HG03064 (cell line): ENCODE measurements around the gene TRIM27.
"Not testable (repeated sequence)": the region's sequence is repeated elsewhere in the genome, so short reads cannot be mapped to it uniquely, and the experiment has no call there.

Source experiments
- ATAC-seq: cut with Tn5 transposase; IDR thresholded peaks from one replicate; pipeline ENCODE4 v1.9.1; 2021; ENCODE audit warnings: low read depth; ENCODE audit not compliant: unreplicated experiment

The TRIM27 gene

GRCh38 chr6:28897369-28897745, 26.4 kb downstream of the TRIM27 start:
- no peak for ATAC-seq

- no peak for ATAC-seq
These were observed 27.0 kb downstream of the TRIM27 start for GRCh38 chr6:28896505-28897368.

GRCh38 chr6:28895131-28895812, 28.5 kb downstream of the TRIM27 start:
- peak; percentile 60 for ATAC-seq

DNA sequence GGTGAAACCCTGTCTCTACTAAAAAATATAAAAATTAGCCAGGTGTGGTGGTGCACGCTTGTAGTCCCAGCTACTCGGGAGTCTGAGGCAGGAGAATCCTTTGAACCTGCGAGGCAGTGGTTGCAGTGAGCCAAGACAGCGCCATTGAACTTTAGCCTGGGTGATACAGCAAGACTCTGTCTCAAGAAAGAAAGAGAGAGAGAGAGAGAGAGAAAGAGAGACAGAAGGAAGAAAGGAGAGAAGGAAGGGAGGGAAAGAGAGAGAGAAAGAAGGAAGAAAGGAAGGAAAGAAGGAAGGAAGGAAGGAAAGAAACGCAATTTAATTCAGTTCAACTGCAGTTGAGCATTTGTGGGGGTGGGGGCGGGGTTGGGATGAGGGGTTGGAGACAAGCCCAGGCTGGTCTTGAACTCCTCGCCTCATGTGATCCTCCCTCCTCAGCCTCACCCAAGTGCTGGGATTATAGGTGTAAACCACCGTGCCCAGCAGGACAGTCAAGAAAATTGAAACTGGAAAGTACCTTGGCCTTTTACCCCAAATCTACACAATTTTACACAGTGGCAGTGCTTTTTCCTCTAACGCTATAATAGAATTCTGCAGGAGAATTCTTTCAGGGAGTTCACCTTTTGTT, 30.5 kb downstream of the TRIM27 start:
- no peak for ATAC-seq

GRCh38 chr6:28892525-28892924, 31.3 kb downstream of the TRIM27 start:
- no peak for ATAC-seq

GRCh38 chr6:28887796-28888496, 35.8 kb downstream of the TRIM27 start:
- ATAC-seq, result no peak

DNA sequence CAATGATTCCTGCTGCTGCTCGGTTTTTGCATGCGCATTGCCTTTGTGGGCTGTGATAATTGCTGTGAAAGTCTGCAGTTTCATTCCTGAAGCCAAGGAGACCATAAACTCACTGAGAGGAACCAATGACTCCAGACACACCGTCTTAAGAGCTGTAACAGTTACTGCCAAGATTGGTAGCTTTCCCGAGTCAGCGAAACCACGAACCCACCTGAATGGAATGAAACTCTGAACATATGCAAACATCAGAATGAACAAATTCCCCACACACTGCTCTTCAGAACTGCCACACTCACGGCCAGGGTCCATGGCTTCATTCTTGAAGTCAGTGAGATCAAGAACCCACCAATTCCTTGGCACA, 37.7 kb downstream of the TRIM27 start:
- ATAC-seq, result no peak

DNA sequence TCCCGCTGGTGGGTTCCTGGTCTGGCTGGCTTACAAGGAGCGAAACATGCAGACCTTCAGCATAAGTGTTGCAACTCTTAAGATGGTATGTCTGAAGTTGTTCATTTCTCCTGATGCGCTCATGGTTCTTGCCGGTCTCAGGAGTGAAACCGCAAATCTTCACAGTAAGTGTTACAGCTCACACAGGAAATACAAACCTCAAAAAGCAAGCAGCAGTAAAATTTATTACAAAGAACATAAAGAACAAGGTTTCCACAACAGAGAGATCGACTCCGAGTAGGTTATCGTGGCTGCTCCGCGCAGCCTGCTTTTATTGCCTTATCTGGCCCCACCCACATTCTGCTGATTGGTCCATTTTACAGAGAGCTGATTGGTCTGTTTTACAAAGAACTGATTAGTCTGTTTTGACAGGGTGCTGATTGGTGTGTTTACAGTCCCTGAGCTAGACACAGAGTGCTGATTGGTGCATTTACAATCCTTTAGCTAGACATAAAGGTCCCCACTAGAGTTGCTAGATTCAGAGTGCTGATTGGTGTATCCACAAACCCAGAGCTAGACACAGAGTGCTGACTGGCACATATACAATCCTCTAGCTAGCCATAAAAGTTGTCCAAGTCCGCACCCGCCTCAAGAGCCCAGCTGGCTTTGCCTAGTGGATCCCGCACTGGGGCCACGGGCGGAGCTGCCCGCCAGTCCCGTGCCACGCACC, 39.2 kb downstream of the TRIM27 start:
- no peak for ATAC-seq

- no peak for ATAC-seq
These were observed 42.6 kb downstream of the TRIM27 start for GRCh38 chr6:28880894-28881780.

- ATAC-seq, result no peak
These were observed 43.3 kb downstream of the TRIM27 start for GRCh38 chr6:28880519-28880893.

GRCh38 chr6:28876710-28877109, 47.1 kb downstream of the TRIM27 start:
- ATAC-seq, result no peak

GRCh38 chr6:28875191-28875747, 48.5 kb downstream of the TRIM27 start:
- no peak for ATAC-seq

- not testable (repeated sequence) for ATAC-seq
These were observed 51.5 kb downstream of the TRIM27 start for GRCh38 chr6:28872157-28872817.

DNA sequence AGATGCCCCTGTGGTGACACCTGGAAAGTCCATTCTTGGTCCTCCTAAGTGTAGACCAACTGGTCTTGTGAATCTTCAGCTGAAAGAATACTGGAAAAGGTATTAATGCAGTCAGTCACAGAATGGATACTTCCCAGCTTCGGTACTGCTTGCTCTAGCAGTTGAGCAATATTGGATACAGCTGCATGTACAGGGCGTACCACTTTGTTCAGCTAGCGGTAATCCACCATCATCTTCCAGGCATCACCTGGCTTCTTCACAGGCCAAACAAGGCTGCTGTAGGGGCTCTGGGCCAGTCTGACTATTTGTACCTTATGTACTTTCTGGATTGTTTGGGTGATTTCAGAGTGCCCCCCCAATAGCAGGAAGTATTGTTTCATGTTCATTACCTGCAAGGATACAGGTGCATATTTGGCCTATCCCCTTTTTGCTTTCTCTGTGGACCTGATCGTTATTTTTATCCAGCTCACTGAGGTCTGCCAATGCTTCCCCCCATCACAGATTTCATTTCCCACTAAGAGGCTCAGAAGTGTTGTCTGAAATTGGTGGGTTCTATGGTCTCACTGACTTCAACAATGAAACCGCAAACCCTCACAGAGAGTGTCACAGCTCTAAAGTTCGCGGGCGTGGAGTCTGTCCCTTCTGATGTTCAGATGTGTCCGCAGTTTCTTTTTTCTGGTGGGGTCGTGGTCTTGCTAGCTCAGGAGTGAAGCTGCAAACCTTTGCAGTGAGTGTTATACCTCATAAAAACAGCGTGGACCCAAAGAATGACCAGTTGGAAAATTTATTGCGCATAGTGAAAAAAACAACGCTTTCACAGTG, 52.2 kb downstream of the TRIM27 start:
- ATAC-seq, result no peak

GRCh38 chr6:28868873-28869272, 54.9 kb downstream of the TRIM27 start:
- ATAC-seq, result no peak

- no peak for ATAC-seq
These were observed 56.7 kb downstream of the TRIM27 start for GRCh38 chr6:28867086-28867409.

DNA sequence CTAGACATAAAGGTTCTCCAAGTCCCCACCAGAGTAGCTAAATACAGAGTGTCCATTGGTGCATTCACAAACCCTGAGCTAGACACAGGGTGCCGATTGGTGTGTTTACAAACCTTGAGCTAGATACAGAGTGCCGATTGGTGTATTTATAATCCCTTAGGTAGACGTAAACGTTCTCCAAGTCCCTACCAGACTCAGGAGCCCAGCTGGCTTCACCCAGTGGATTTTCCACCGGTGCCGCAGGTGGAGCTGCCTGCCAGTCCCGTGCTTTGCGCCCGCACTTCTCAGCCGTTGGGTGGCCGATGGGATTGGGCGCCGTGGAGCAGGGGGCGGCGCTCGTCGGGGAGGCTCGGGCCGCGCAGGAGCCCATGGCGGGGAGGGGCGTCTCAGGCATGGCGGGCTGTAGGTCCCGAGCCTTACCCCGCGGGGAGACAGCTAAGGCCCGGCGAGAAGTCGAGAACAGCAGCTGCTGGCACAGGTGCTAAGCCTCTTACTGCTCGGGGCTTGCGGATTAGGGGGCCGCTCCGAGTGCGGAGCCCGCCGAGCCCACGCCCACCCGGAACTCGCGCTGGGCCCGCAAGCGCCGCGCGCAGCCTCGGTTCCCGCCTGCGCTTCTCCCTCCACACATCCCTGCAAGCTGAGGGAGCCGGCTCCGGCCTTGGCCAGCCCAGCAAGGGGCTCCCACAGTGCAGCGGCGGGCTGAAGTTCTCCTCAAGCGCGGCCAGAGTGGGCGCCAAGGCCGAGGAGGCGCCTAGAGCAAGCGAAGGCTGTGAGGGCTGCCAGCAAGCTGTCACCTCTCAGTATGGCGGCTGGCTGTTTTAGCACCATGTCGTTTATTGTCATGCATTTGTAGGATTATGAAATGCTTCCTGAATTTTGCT, 57.3 kb downstream of the TRIM27 start:
- ATAC-seq, result not testable (repeated sequence)
